Epithelial cell of esophagus (primary cell): ENCODE measurements around the gene NFIB.

Experiments used
- DNase-seq: peaks from one replicate; pipeline ENCODE4 v3.0.0; 2010; ENCODE audit warnings: low read depth
- H3K4me3 ChIP-seq: 2 replicates; pipeline ENCODE4 v1.5.1; 2011; ENCODE audit warnings: mild to moderate bottlenecking, low read length, control low read depth
- TF ChIP-seq, protein P1 (sequence below): IDR thresholded peaks from 2 replicates; pipeline ENCODE4 v1.5.1; 2011; ENCODE audit warnings: low read depth, mild to moderate bottlenecking, low read length, control low read depth, inconsistent platforms; ENCODE audit not compliant: insufficient read depth; ENCODE audit errors: missing control alignments

The NFIB gene

DNA sequence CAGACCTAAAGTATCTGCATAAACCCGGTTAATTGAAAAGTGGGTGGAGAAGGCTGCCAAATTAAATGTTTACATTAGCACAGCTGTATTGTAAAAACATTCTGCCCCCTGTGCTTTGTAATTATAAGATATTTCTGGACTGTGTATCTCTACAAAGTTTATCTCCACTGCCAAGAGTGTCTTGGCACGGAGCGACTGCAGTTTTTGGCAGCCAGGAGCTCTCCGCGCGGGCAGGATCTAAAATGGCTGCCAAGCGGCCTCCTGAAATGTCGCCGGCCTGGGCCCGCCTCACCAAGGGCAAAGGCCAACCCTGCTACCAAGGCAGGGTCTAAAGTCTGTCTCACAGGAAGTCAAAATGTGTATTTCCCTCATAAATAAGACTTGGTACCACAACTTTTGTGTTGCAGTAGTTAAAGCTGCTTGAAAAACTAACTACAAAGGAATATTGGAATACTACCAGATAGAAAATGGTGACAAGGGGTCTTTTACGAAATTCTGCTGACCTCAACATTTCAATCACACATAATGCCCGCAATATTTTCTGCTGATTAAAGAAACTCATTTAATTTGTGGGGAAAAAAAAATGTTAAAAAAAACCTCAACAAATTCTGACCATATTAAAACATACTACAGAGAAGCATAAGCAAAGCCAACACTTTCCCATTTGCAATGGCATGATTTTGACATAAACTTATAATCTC, 110.4 kb downstream of the NFIB start:
- TF ChIP-seq, protein P1, sequence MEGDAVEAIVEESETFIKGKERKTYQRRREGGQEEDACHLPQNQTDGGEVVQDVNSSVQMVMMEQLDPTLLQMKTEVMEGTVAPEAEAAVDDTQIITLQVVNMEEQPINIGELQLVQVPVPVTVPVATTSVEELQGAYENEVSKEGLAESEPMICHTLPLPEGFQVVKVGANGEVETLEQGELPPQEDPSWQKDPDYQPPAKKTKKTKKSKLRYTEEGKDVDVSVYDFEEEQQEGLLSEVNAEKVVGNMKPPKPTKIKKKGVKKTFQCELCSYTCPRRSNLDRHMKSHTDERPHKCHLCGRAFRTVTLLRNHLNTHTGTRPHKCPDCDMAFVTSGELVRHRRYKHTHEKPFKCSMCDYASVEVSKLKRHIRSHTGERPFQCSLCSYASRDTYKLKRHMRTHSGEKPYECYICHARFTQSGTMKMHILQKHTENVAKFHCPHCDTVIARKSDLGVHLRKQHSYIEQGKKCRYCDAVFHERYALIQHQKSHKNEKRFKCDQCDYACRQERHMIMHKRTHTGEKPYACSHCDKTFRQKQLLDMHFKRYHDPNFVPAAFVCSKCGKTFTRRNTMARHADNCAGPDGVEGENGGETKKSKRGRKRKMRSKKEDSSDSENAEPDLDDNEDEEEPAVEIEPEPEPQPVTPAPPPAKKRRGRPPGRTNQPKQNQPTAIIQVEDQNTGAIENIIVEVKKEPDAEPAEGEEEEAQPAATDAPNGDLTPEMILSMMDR, result no peak
- DNase-seq, result no peak
- H3K4me3 ChIP-seq, result no peak overlapping the region

DNA sequence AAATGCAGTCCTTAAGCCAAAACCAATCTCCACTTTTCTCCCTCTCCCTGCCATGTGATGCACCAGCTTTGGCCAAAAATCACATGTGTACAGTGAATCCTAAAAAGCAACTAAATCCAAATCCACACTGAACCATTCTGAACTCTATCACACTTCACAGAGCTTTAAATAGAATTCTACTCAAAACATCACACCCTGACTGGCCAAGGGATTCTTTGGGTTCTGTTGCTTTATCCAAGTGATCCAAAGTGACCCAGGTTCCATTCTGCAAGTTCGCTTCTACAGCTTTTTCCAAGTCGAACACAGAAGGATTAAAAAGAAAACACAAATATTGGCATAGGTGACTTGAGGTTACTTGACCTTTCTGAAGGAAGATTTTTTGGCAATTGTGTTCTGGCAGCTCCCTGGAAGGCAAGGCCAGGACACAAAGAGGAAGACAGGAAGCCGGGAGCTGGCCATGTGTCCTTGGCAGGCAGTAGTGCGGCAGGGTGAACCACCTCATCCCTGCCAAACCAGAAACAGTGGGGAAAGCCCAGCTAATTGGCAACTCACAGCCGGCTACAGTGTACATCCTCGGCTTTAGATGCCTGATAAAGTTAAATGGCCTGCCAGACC, 115.0 kb downstream of the NFIB start:
- TF ChIP-seq, protein P1, result no peak
- peak; percentile 70 for DNase-seq
- H3K4me3 ChIP-seq, result no peak overlapping the region

DNA sequence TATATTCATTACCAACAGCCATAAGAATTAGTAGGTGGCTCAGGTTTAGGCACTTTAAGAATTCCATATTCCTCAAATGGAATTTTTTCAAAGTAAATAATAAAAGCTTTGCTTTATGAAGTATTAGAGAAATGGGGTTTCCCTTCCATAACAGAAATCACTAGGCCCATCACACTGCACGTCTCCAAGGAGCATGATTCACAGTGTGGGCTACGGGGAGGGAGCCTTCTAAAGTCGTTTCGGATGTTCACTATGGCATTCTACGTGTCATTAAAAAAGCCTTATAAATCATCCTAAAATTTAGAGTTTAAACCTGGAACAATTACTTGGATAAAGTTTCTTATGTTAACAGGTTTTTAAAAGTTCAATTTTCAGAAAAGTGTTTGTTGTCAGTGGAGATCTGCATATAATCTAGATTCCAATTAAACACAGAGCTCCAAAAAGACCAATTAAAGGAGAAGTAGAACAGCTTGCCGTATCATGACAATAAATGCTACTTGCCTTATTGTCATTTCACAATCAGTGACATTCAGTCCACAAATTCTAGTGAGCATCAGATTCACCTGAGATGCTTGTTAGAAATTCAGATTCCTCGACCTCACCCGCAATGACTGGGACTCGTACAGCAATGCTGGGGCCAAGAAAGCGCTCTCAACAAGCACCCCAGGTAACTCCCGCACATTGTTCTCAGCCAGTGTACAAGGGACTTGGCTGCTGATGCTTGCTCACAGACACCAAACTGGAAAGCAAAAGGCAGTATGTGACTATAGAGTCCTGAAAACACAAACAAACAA, 115.7 kb downstream of the NFIB start:
- H3K4me3 ChIP-seq, result no peak overlapping the region
- no peak for DNase-seq
- TF ChIP-seq, protein P1, result no peak

DNA sequence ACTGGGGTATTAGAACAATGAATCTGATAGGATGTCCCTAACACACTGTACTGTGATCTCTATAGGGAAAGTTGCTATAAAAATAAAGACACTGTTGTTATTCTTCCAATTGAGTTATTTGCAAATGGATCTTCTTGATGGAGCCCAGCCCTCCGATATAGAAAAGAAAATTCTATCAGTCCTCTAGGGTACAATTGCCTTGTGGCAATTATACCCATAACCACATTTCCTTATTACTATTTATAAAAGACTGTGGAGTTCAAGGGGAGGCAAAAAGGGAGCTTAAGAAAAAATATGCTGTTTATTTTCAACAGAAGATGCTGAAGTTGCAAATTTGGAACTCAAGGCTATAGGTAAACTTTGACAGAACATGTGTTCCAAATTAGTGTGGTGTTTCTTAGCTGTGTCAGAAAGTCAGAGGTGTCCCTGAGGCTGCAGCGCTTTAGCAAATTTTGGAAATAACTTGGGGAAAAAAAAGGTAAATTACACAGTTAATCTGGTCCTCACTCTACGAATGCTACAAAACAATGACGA, 116.5 kb downstream of the NFIB start:
- no peak for DNase-seq
- no peak overlapping the region for H3K4me3 ChIP-seq
- TF ChIP-seq, protein P1, result no peak

DNA sequence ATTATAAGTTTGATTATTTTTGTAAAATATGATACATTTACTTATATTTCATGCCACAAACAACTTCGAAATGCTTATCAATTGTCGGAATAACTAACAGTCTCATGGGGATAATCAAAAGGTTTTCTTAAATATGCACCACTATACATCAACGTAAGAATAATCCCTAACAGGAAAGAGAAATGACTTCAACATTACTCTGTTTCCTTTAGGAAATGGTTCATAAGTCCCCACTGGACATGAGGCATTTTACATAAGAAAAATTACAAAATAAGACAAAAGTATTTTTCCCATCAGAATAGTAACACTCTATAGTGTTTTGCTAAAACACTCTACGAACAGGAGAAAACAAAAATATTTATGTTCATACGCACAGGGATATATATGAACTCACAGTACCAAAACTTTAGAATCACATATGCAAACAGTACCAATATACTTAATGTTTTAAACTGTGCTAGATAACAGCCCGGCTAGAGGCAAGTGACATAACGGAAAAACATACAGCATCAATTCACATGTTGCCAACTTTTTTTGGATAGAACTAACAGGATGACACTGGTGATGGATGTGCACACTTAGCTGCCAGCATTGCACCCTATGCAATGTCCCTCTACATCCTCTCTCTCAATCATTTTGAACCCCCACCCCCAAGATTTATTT, 120.5 kb downstream of the NFIB start:
- no peak for DNase-seq
- H3K4me3 ChIP-seq, result no peak overlapping the region
- TF ChIP-seq, protein P1, result no peak

DNA sequence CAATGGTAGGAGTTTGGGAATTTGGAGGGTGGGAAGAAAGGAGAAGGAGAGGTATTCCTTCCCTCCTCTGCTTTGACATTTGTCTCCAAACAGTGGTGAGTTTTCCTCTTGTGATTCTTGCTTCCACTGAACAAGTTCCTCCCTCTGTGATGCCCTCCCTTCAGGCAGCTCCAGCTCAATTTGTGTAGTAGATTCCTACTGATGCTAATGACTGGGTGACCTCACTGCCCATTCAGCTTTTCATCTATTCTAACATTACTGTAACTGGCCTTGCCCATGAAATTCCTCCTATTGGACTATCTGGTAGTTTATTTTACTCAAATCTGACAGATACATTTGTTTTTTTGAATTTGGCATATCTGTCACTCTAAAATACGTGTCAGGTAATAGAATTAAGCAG, 121.4 kb downstream of the NFIB start:
- TF ChIP-seq, protein P1, result no peak
- DNase-seq, result no peak
- no peak overlapping the region for H3K4me3 ChIP-seq
